ENCODE data around the gene PUS10. TPM values are rescaled to one million over a fixed set of nuclear protein-coding genes. Genes with fewer than 3 reads are reported as not detected.
A peak's percentile ranks its signal among the peaks of the same experiment; 100 is the strongest.

Gene PUS10
- total RNA-seq, 2 donors from 2014 or later, result 3.6 to 15.6 TPM

GRCh38 chr2:60973705-60974104 is 44.4 kb downstream of the PUS10 start:
- no peak overlapping the region for H3K4me3 ChIP-seq
- DNase-seq, result no peak
- H3K27ac ChIP-seq, result no peak overlapping the region
- 78 to 90% methylated on average over 4 to 5 of the region's 5 CpGs for WGBS, 2 donors
- H3K36me3 ChIP-seq (replicated peaks in 1 of 2; ENCODE audit: insufficient read depth in 1 of 2, low read depth in 2 of 2), result no peaks in the 10 kb centered on the region
- no peaks in the 10 kb centered on the region for H3K9me3 ChIP-seq
- H3K27me3 ChIP-seq, result no peaks in the 10 kb centered on the region
- H3K4me1 ChIP-seq, result peaks cover 13% of the 10 kb centered on the region
- TF ChIP-seq POLR2A (IDR thresholded peaks at IDR 0.05) (no peak), CTCF (IDR thresholded peaks at IDR 0.05) (no peak)
- ATAC-seq, result no peak
- intact Hi-C loops (cut with DNase I), result no loop called here

DNA sequence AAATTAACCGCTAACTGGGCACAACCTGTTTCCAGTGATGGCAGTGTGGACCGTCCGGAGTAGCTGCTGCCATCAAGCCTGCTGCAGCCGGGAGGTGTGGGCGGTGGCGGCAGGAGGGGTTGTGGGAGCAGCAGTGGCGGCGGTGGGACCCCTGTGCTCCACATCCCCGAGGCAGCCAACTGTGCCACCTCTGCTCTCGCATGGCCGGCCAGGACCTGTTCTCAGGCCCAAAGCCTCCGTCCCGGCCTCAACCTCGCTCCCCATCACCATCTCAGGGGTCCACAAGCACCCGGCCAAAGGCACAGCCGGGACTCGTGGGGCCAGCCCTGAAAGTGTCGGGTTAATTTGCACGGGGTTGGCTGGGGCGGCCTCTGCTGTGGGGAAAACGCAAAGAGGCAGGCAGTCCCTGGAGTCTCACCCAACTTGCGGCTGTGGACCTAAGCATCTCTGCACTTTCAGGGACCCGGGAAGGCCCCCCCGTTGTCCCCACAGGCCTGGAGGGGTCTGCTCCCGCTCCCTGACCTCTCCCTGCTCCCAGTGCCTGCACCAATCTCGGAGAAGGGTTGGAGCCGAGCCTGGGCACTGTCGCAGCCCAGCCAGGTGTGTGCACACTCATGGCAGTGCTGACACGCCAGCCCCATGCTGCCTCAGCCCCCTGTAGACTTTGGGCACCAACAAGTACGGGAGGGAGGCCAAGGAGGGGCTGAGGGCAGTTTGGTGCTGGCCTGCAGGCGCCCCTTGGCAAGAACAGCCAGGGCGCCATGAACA is 45.0 kb downstream of the PUS10 start:
- intact Hi-C loops (cut with DNase I), result no loop called here
- H3K4me3 ChIP-seq, result no peak overlapping the region
- no peak for TF ChIP-seq CTCF (IDR thresholded peaks at IDR 0.05)
- peaks cover 13% of the 10 kb centered on the region for H3K4me1 ChIP-seq
- H3K27ac ChIP-seq, result no peak overlapping the region
- no peaks in the 10 kb centered on the region for H3K9me3 ChIP-seq
- ATAC-seq (no peak), DNase-seq (no peak)
- no peaks in the 10 kb centered on the region for H3K27me3 ChIP-seq
- WGBS, 2 donors, result 94 to 96% methylated on average over 12 to 31 of the region's 32 CpGs
- H3K36me3 ChIP-seq (replicated peaks in 1 of 2; ENCODE audit: insufficient read depth in 1 of 2, low read depth in 2 of 2), result no peaks in the 10 kb centered on the region

GRCh38 chr2:60966507-60967405 is 51.3 kb downstream of the PUS10 start:
- WGBS, 2 donors, result 72 to 94% methylated on average over 1 of the region's 1 CpG
- intact Hi-C loops (cut with DNase I), result no loop called here
- TF ChIP-seq CTCF (IDR thresholded peaks at IDR 0.05) (no peak), POLR2A (IDR thresholded peaks at IDR 0.05) (no peak)
- Histone ChIP-seq H3K9me3 (no peaks in the 10 kb centered on the region), H3K27ac (no peak overlapping the region), H3K36me3 (replicated peaks in 1 of 2; ENCODE audit: insufficient read depth in 1 of 2, low read depth in 2 of 2) (no peaks in the 10 kb centered on the region), H3K4me1 (peaks cover 12% of the 10 kb centered on the region), H3K4me3 (no peak overlapping the region), H3K27me3 (no peaks in the 10 kb centered on the region)
- no peak for ATAC-seq
- DNase-seq, result no peak

DNA sequence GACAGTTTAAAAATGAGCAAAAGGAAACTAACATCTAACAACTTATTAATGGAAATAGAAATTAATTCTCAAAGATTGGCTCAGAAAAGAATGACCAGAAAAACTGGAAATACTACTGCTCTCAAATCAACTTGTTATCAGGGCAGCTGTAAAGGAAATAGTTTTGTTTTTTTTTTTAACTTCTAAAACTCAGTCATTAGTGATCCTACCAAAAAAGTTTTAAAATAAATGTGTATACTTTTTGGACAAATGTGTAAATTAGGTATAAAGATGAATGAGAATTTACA is 52.6 kb downstream of the PUS10 start:
- peaks cover 12% of the 10 kb centered on the region for H3K4me1 ChIP-seq
- TF ChIP-seq POLR2A (IDR thresholded peaks at IDR 0.05) (no peak), CTCF (IDR thresholded peaks at IDR 0.05) (no peak)
- H3K4me3 ChIP-seq, result no peak overlapping the region
- no peak for DNase-seq
- H3K27ac ChIP-seq, result peak overlapping the region in 3 of 4 donors; percentile 54 to 74 (median 62)
- peak; percentile 48 for ATAC-seq
- no peaks in the 10 kb centered on the region for H3K27me3 ChIP-seq
- H3K36me3 ChIP-seq (replicated peaks in 1 of 2; ENCODE audit: insufficient read depth in 1 of 2, low read depth in 2 of 2), result no peaks in the 10 kb centered on the region
- intact Hi-C loops (cut with DNase I), result no loop called here
- no peaks in the 10 kb centered on the region for H3K9me3 ChIP-seq

Measured in body of pancreas (tissue), 4 donors.